SU-DHL-6 (cell line): ENCODE measurements around the gene RPSA.
A peak's percentile ranks its signal among the peaks of the same experiment; 100 is the strongest.

Experiments
- H2AFZ ChIP-seq: fragments of 200-600 bp; sonication (generic); 2 replicates; pipeline ENCODE4 v1.6.1; 2014; ENCODE audit warnings: low read depth, mild to moderate bottlenecking, moderate library complexity, mixed read lengths, antibody characterized with exemption, low read length; ENCODE audit not compliant: severe bottlenecking
- H3F3A ChIP-seq: fragments of 200-600 bp; shearing (Covaris generic); 2 replicates; pipeline ENCODE4 v1.6.0; 2016; ENCODE audit warnings: antibody characterized with exemption, mild to moderate bottlenecking; ENCODE audit not compliant: insufficient read depth
- H3K27ac ChIP-seq: fragments of 200-600 bp; sonication (generic); 2 replicates; pipeline ENCODE4 v1.5.1; 2016; ENCODE audit warnings: low read depth, mild to moderate bottlenecking, low read length, moderate library complexity, mixed read lengths
- H3K27me3 ChIP-seq: fragments of 200-600 bp; sonication (generic), shearing (Covaris generic); 2 replicates; pipeline ENCODE4 v1.6.0; 2014; ENCODE audit warnings: mild to moderate bottlenecking, low read length
- H3K36me3 ChIP-seq: fragments of 200-600 bp; sonication (generic); 2 replicates; pipeline ENCODE4 v1.6.1; 2014; ENCODE audit warnings: mild to moderate bottlenecking, low read length, mixed read lengths
- H3K4me2 ChIP-seq: fragments of 300-600, 200-600 bp; shearing (Covaris generic), sonication (generic); 2 replicates; pipeline ENCODE4 v1.6.0; 2014; ENCODE audit warnings: low read length, low read depth, mild to moderate bottlenecking; ENCODE audit not compliant: poor library complexity, severe bottlenecking
- H3K4me3 ChIP-seq: fragments of 200-600 bp; sonication (generic); 2 replicates; pipeline ENCODE4 v1.5.1; 2014; ENCODE audit warnings: antibody characterized with exemption, low read length, mild to moderate bottlenecking, mixed read lengths; ENCODE audit not compliant: insufficient read depth, poor library complexity, severe bottlenecking
- H3K79me2 ChIP-seq: fragments of 200-600 bp; sonication (generic); 2 replicates; pipeline ENCODE4 v1.6.1; 2014; ENCODE audit warnings: mild to moderate bottlenecking, low read length, moderate library complexity; ENCODE audit not compliant: insufficient read depth
- H3K9ac ChIP-seq: fragments of 200-600 bp; sonication (generic); 2 replicates; pipeline ENCODE4 v1.7.0; 2014; ENCODE audit warnings: mild to moderate bottlenecking, low read length
- H3K9me2 ChIP-seq: fragments of 200-600 bp; sonication (generic); replicated peaks from 2 replicates; pipeline ENCODE4 v1.6.1; 2014; ENCODE audit warnings: low read length; ENCODE audit not compliant: insufficient read depth
- H3K9me3 ChIP-seq: fragments of 200-600 bp; sonication (generic); 2 replicates; pipeline ENCODE4 v1.6.1; 2014; ENCODE audit warnings: low read length, mixed read lengths; ENCODE audit not compliant: insufficient read depth
- H4K20me1 ChIP-seq: fragments of 200-600 bp; sonication (generic); 2 replicates; pipeline ENCODE4 v1.6.1; 2014; ENCODE audit warnings: low read depth, mild to moderate bottlenecking, antibody characterized with exemption, low read length, moderate library complexity, mixed read lengths
- CTCF ChIP-seq: fragments of 200-600 bp; sonication (generic); IDR thresholded peaks from one replicate; pipeline ENCODE4 v1.5.1; 2017; ENCODE audit warnings: antibody characterized with exemption, mild to moderate bottlenecking, low read length, moderate library complexity; ENCODE audit not compliant: insufficient read depth, poor library complexity, severe bottlenecking
- EZH2phosphoT487 ChIP-seq: fragments of 200-600 bp; sonication (generic), shearing (Covaris generic); conservative IDR thresholded peaks from 2 replicates; pipeline ENCODE4 v1.6.1; 2018; ENCODE audit warnings: mild to moderate bottlenecking, antibody characterized with exemption, low read length, moderate library complexity, mixed read lengths

Gene RPSA

GRCh38 chr3:39447637-39448483 lies 41.3 kb downstream of the RPSA start:
- peak overlapping the region; percentile 16 for H2AFZ ChIP-seq
- H3K9me2 ChIP-seq = no peaks in the 10 kb centered on the region
- H3F3A ChIP-seq = no peaks in the 10 kb centered on the region
- no peaks in the 10 kb centered on the region for H3K27me3 ChIP-seq
- TF ChIP-seq CTCF (peak; percentile 92), EZH2phosphoT487 (no peak)
- H3K9me3 ChIP-seq = no peaks in the 10 kb centered on the region
- H3K27ac ChIP-seq = no peak overlapping the region
- no peaks in the 10 kb centered on the region for H3K36me3 ChIP-seq
- no peaks in the 10 kb centered on the region for H3K79me2 ChIP-seq
- no peak overlapping the region for H3K4me3 ChIP-seq
- no peak overlapping the region for H3K9ac ChIP-seq
- no peak overlapping the region for H3K4me2 ChIP-seq
- no peaks in the 10 kb centered on the region for H4K20me1 ChIP-seq

- H3K4me3 ChIP-seq = no peak overlapping the region
- H3K9me2 ChIP-seq = no peaks in the 10 kb centered on the region
- H3K79me2 ChIP-seq = no peaks in the 10 kb centered on the region
- no peak overlapping the region for H3K27ac ChIP-seq
- H3K9ac ChIP-seq = no peak overlapping the region
- no peaks in the 10 kb centered on the region for H3K27me3 ChIP-seq
- TF ChIP-seq EZH2phosphoT487 = no peak
- no peak for TF ChIP-seq CTCF
- no peak overlapping the region for H2AFZ ChIP-seq
- no peaks in the 10 kb centered on the region for H3K36me3 ChIP-seq
- H3K4me2 ChIP-seq = no peak overlapping the region
- H3F3A ChIP-seq = no peaks in the 10 kb centered on the region
- H3K9me3 ChIP-seq = no peaks in the 10 kb centered on the region
- no peaks in the 10 kb centered on the region for H4K20me1 ChIP-seq
Measured at GRCh38 chr3:39448506-39449233, 42.1 kb downstream of the RPSA start.

- Histone ChIP-seq H3K79me2 (no peaks in the 10 kb centered on the region), H4K20me1 (no peaks in the 10 kb centered on the region), H3K9me2 (no peaks in the 10 kb centered on the region), H3K27me3 (no peaks in the 10 kb centered on the region), H3F3A (no peaks in the 10 kb centered on the region), H3K27ac (no peak overlapping the region), H3K4me3 (no peak overlapping the region), H3K4me2 (no peak overlapping the region), H3K9me3 (no peaks in the 10 kb centered on the region), H3K9ac (no peak overlapping the region), H3K36me3 (no peaks in the 10 kb centered on the region), H2AFZ (no peak overlapping the region)
- TF ChIP-seq EZH2phosphoT487 (no peak), CTCF (no peak)
Measured at GRCh38 chr3:39449796-39450195, 43.3 kb downstream of the RPSA start.
